HepG2 (cell line): ENCODE data around the gene MSMO1. TPM values are rescaled to one million over a fixed set of nuclear protein-coding genes. Genes with fewer than 3 reads are reported as not detected.

Source experiments
- ATAD3A ChIP-seq: sonication (generic); formaldehyde crosslinking; IDR thresholded peaks from 2 replicates; pipeline ENCODE4 v1.4.0; 2020; ENCODE audit warnings: missing genetic modification reagents
- BORCS8-MEF2B ChIP-seq: sonication (generic); formaldehyde crosslinking; IDR thresholded peaks from 2 replicates; pipeline ENCODE4 v1.8.0; 2022; ENCODE audit warnings: mild to moderate bottlenecking, missing genetic modification reagents
- CHD4 ChIP-seq: fragments of 200-600 bp; sonication (generic); IDR thresholded peaks from 2 replicates; pipeline ENCODE4 v1.7.0; 2017; ENCODE audit warnings: mild to moderate bottlenecking, low read length, borderline replicate concordance
- E2F1 ChIP-seq: sonication (generic); formaldehyde crosslinking; IDR thresholded peaks from 2 replicates; pipeline ENCODE4 v1.5.0; 2020; ENCODE audit warnings: missing genetic modification reagents
- FOXO1 ChIP-seq: sonication (generic); formaldehyde crosslinking; IDR thresholded peaks from 2 replicates; pipeline ENCODE4 v1.4.0; 2020; ENCODE audit warnings: missing genetic modification reagents
- HOXA9 ChIP-seq: sonication (generic); formaldehyde crosslinking; IDR thresholded peaks from 2 replicates; pipeline ENCODE4 v1.8.1; 2022; ENCODE audit warnings: missing genetic modification reagents, mild to moderate bottlenecking, moderate library complexity, borderline replicate concordance
- KLF15 ChIP-seq: sonication (generic); formaldehyde crosslinking; IDR thresholded peaks from 2 replicates; pipeline ENCODE4 v1.8.1; 2023; ENCODE audit warnings: borderline replicate concordance, mild to moderate bottlenecking, inconsistent platforms, missing genetic modification reagents, mixed read lengths
- KMT2A ChIP-seq: sonication (generic); formaldehyde crosslinking; IDR thresholded peaks from 2 replicates; pipeline ENCODE4 v1.4.0; 2020; ENCODE audit warnings: missing genetic modification reagents
- MTF1 ChIP-seq: sonication (generic); formaldehyde crosslinking; IDR thresholded peaks from 2 replicates; pipeline ENCODE4 v1.5.0; 2020; ENCODE audit warnings: missing genetic modification reagents
- NFE2L1 ChIP-seq: sonication (generic); formaldehyde crosslinking; IDR thresholded peaks from 2 replicates; pipeline ENCODE4 v1.4.0; 2020; ENCODE audit warnings: missing genetic modification reagents, mild to moderate bottlenecking, borderline replicate concordance
- NR0B2 ChIP-seq: sonication (generic); formaldehyde crosslinking; IDR thresholded peaks from 2 replicates; pipeline ENCODE4 v1.4.0; 2020; ENCODE audit warnings: mild to moderate bottlenecking, missing genetic modification reagents
- PCBP1 ChIP-seq: fragments of 200-400 bp; formaldehyde crosslinking; IDR thresholded peaks from 2 replicates; pipeline ENCODE4 v1.6.1; 2017; ENCODE audit warnings: mild to moderate bottlenecking, low read depth, low read length, borderline replicate concordance
- REPIN1 ChIP-seq: sonication (generic); formaldehyde crosslinking; IDR thresholded peaks from 2 replicates; pipeline ENCODE4 v1.8.0; 2022; ENCODE audit warnings: missing genetic modification reagents, low read depth, mild to moderate bottlenecking, borderline replicate concordance
- SRSF4 ChIP-seq: fragments of 200-400 bp; formaldehyde crosslinking; IDR thresholded peaks from one replicate; pipeline ENCODE4 v1.6.1; 2018; ENCODE audit warnings: mild to moderate bottlenecking, low read depth, low read length, moderate library complexity; ENCODE audit not compliant: poor library complexity, severe bottlenecking
- SSRP1 ChIP-seq: IDR thresholded peaks from 2 replicates; pipeline ENCODE4 v1.6.1; 2016; ENCODE audit warnings: control low read depth
- THAP7 ChIP-seq: sonication (generic); formaldehyde crosslinking; IDR thresholded peaks from 2 replicates; pipeline ENCODE4 v1.8.1; 2023; ENCODE audit warnings: mild to moderate bottlenecking, missing genetic modification reagents
- THYN1 ChIP-seq: sonication (generic); formaldehyde crosslinking; IDR thresholded peaks from 2 replicates; pipeline ENCODE4 v1.8.1; 2023; ENCODE audit warnings: low read depth, mild to moderate bottlenecking, moderate library complexity, missing genetic modification reagents, borderline replicate concordance
- U2AF1 ChIP-seq: fragments of 200-400 bp; formaldehyde crosslinking; optimal IDR thresholded peaks from 2 replicates; pipeline ENCODE3; 2017; ENCODE audit warnings: mild to moderate bottlenecking, low read depth, low read length
- XRCC5 ChIP-seq: fragments of 200-400 bp; formaldehyde crosslinking; optimal IDR thresholded peaks from 2 replicates; pipeline ENCODE3; 2017; ENCODE audit warnings: mild to moderate bottlenecking, low read length
- ZMYM2 ChIP-seq: sonication (generic); formaldehyde crosslinking; IDR thresholded peaks from 2 replicates; pipeline ENCODE4 v1.8.0; 2022; ENCODE audit warnings: mild to moderate bottlenecking, missing genetic modification reagents
- ZNF235 ChIP-seq: sonication (generic); formaldehyde crosslinking; IDR thresholded peaks from 2 replicates; pipeline ENCODE4 v1.8.1; 2023; ENCODE audit warnings: mild to moderate bottlenecking, missing genetic modification reagents, borderline replicate concordance
- ZNF34 ChIP-seq: sonication (generic); formaldehyde crosslinking; IDR thresholded peaks from 2 replicates; pipeline ENCODE4 v1.4.0; 2020; ENCODE audit warnings: mild to moderate bottlenecking, missing genetic modification reagents, borderline replicate concordance
- ZNF441 ChIP-seq: sonication (generic); formaldehyde crosslinking; IDR thresholded peaks from 2 replicates; pipeline ENCODE4 v1.7.0; 2021; ENCODE audit warnings: missing genetic modification reagents, borderline replicate concordance
- ZNF510 ChIP-seq: sonication (generic); formaldehyde crosslinking; IDR thresholded peaks from 2 replicates; pipeline ENCODE4 v1.4.0; 2020; ENCODE audit warnings: low read depth, mild to moderate bottlenecking, missing genetic modification reagents
- ZNF577 ChIP-seq: sonication (generic); formaldehyde crosslinking; IDR thresholded peaks from 2 replicates; pipeline ENCODE4 v1.4.0; 2020; ENCODE audit warnings: mild to moderate bottlenecking, low read depth, missing genetic modification reagents, borderline replicate concordance
- ZNF605 ChIP-seq: sonication (generic); formaldehyde crosslinking; IDR thresholded peaks from 2 replicates; pipeline ENCODE4 v1.8.0; 2022; ENCODE audit warnings: mild to moderate bottlenecking, missing genetic modification reagents
- ZNF775 ChIP-seq: sonication (generic); formaldehyde crosslinking; IDR thresholded peaks from 2 replicates; pipeline ENCODE4 v1.4.0; 2020; ENCODE audit warnings: missing genetic modification reagents, mild to moderate bottlenecking, moderate library complexity, borderline replicate concordance
- ZNF792 ChIP-seq: IDR thresholded peaks from 2 replicates; pipeline ENCODE4 v1.6.1; 2016
- polyA plus RNA-seq, 8 experiments: library from polyadenylated mRNA; depleted of rRNA in 3 of 8; stranded (reverse) in 7 of 8; unstranded in 1 of 8; fragments of >200 nt; fragmentation: Illumina TruSeq in 4 of 8; extraction: Trizol in 4 of 8; gene quantifications; 2 replicates each; pipeline versions ENCODE4 v1.2.1 to v1.2.3, GENCODE V29; 2011 to 2016; ENCODE audit warnings: low read depth in 4 of 8, missing spikeins in 1 of 8, mixed read lengths in 1 of 8; ENCODE audit not compliant: insufficient read depth in 1 of 8
- total RNA-seq, 5 experiments: library from RNA; depleted of rRNA; stranded (reverse); fragments of >200 nt; fragmentation: Illumina TruSeq; extraction: Trizol; gene quantifications; 2 replicates each; pipeline ENCODE4 v1.2.3, GENCODE V29; 2016; ENCODE audit warnings: low read depth in 1 of 5

Gene MSMO1
- total and polyA plus RNA-seq, 2 of the 13 experiments (the other 11 are each of a cell fraction or from before 2014, with no cell fraction given): 98.1 to 216 TPM

GRCh38 chr4:165378745-165379677 is 51.5 kb downstream of the MSMO1 start, which contains the start of gene CPE (continued):
- TF ChIP-seq SSRP1 (CRISPR knock-in tag) (no peak), THAP7 (peak; percentile 56; the same call in 1 of the 2 replicates), ZNF510 (no peak), HOXA9 (peak; percentile 80; the same call in 1 of the 2 replicates), U2AF1 (no peak), THYN1 (CRISPR knock-in tag) (no peak), SRSF4 (no peak), ATAD3A (CRISPR knock-in tag) (no peak), KMT2A (CRISPR knock-in tag) (peak; percentile 98), MTF1 (CRISPR knock-in tag) (no peak), ZNF441 (CRISPR knock-in tag) (no peak; the same call in 1 of the 2 replicates), BORCS8-MEF2B (no peak; the same call in 1 of the 2 replicates), XRCC5 (peak; percentile 96), ZNF775 (CRISPR knock-in tag) (0 out of 2 replicates have a peak, but pooled peaks have one; percentile 18), ZMYM2 (CRISPR knock-in tag) (no peak), ZNF34 (CRISPR knock-in tag) (peak; percentile 90; the same call in 1 of the 2 replicates), KLF15 (CRISPR knock-in tag) (no peak), E2F1 (CRISPR knock-in tag) (peak; percentile 51; the same call in 1 of the 2 replicates), ZNF792 (CRISPR knock-in tag) (0 out of 2 replicates have a peak, but pooled peaks have one; percentile 37), CHD4 (no peak), PCBP1 (0 out of 2 replicates have a peak, but pooled peaks have one; percentile 66), ZNF577 (no peak), NR0B2 (no peak), ZNF235 (CRISPR knock-in tag) (no peak; the same call in 1 of the 2 replicates), ZNF605 (CRISPR knock-in tag) (peak; percentile 53; the same call in 1 of the 2 replicates), REPIN1 (peak; percentile 88; the same call in 1 of the 2 replicates), NFE2L1 (CRISPR knock-in tag) (no peak), FOXO1 (CRISPR knock-in tag) (peak; percentile 46; the same call in 1 of the 2 replicates)
